Parathyroid adenoma (tissue), 2 donors: Measurements from ENCODE around the gene BPHL.

Experiments used
- H2AFZ ChIP-seq: fragments of 300-600 bp; sonication (generic); one replicate; pipeline ENCODE4 v1.7.0; 2017; ENCODE audit warnings: antibody characterized with exemption, mild to moderate bottlenecking
- H3K27ac ChIP-seq: fragments of 300-600 bp; sonication (generic); one replicate; pipeline ENCODE4 v1.7.0; 2017
- H3K27me3 ChIP-seq: fragments of 300-600 bp; sonication (generic); one replicate; pipeline ENCODE4 v1.7.0; 2017; ENCODE audit warnings: low read length; ENCODE audit not compliant: control insufficient read depth, insufficient read depth
- H3K36me3 ChIP-seq: fragments of 300-600 bp; sonication (generic); one replicate; pipeline ENCODE4 v1.7.0; 2017; ENCODE audit warnings: low read length; ENCODE audit not compliant: control insufficient read depth, insufficient read depth
- H3K4me1 ChIP-seq: fragments of 300-600 bp; sonication (generic); one replicate; pipeline ENCODE4 v1.7.0; 2017; ENCODE audit warnings: control low read depth
- H3K4me2 ChIP-seq: fragments of 300-600 bp; sonication (generic); one replicate; pipeline ENCODE4 v1.7.0; 2017; ENCODE audit warnings: low read length
- H3K4me3 ChIP-seq: fragments of 300-600 bp; sonication (generic); one replicate; pipeline ENCODE4 v1.7.0; 2017; ENCODE audit warnings: low read depth, low read length
- H3K79me2 ChIP-seq: fragments of 300-600 bp; sonication (generic); one replicate; pipeline ENCODE4 v1.7.0; 2017; ENCODE audit warnings: control low read depth
- H3K9ac ChIP-seq: fragments of 300-600 bp; sonication (generic); one replicate; pipeline ENCODE4 v1.7.0; 2017; ENCODE audit warnings: mild to moderate bottlenecking
- H3K9me3 ChIP-seq: fragments of 300-600 bp; sonication (generic); one replicate; pipeline ENCODE4 v1.7.0; 2017; ENCODE audit warnings: low read length; ENCODE audit not compliant: control insufficient read depth
- CTCF ChIP-seq: fragments of 300-600 bp; sonication (generic); IDR thresholded peaks from one replicate; pipeline ENCODE4 v1.7.0; 2017; ENCODE audit warnings: antibody characterized with exemption, mild to moderate bottlenecking
- donor health status: primary hyperparathyroidism.

The BPHL gene

GRCh38 chr6:3159805-3160781 is 41.6 kb downstream of the BPHL start:
- Histone ChIP-seq H2AFZ (no peak overlapping the region), H3K4me3 (no peak overlapping the region), H3K4me2 (no peak overlapping the region), H3K4me1 (no peaks in the 10 kb centered on the region), H3K9ac (no peak overlapping the region), H3K27me3 (no peaks in the 10 kb centered on the region), H3K79me2 (no peaks in the 10 kb centered on the region), H3K9me3 (no peaks in the 10 kb centered on the region), H3K27ac (no peak overlapping the region), H3K36me3 (no peaks in the 10 kb centered on the region)
- TF ChIP-seq CTCF: no peak

- H2AFZ ChIP-seq: no peak overlapping the region
- H3K4me1 ChIP-seq: no peaks in the 10 kb centered on the region
- TF ChIP-seq CTCF: no peak
- H3K27ac ChIP-seq: no peak overlapping the region
- H3K79me2 ChIP-seq: no peaks in the 10 kb centered on the region
- H3K4me2 ChIP-seq: no peak overlapping the region
- no peaks in the 10 kb centered on the region for H3K9me3 ChIP-seq
- no peak overlapping the region for H3K4me3 ChIP-seq
- no peaks in the 10 kb centered on the region for H3K27me3 ChIP-seq
- no peaks in the 10 kb centered on the region for H3K36me3 ChIP-seq
- H3K9ac ChIP-seq: no peak overlapping the region
These were observed 43.6 kb downstream of the BPHL start for GRCh38 chr6:3162067-3162497.

- Histone ChIP-seq H3K4me3 (peak overlapping the region; percentile 66), H3K27ac (peak overlapping the region; percentile 46), H3K36me3 (no peaks in the 10 kb centered on the region), H3K9me3 (no peaks in the 10 kb centered on the region), H3K79me2 (no peaks in the 10 kb centered on the region), H3K4me2 (peak overlapping the region; percentile 98), H3K9ac (no peak overlapping the region), H3K4me1 (no peaks in the 10 kb centered on the region), H3K27me3 (no peaks in the 10 kb centered on the region), H2AFZ (peak overlapping the region; percentile 86)
- TF ChIP-seq CTCF: no peak
These were observed 44.2 kb downstream of the BPHL start for GRCh38 chr6:3162565-3163247.

- Histone ChIP-seq H3K9ac (no peak overlapping the region), H2AFZ (peak overlapping the region; percentile 22), H3K27ac (no peak overlapping the region), H3K36me3 (no peaks in the 10 kb centered on the region), H3K9me3 (no peaks in the 10 kb centered on the region), H3K27me3 (no peaks in the 10 kb centered on the region), H3K4me2 (peak overlapping the region; percentile 37), H3K4me3 (peak overlapping the region; percentile 66), H3K79me2 (no peaks in the 10 kb centered on the region), H3K4me1 (no peaks in the 10 kb centered on the region)
- TF ChIP-seq CTCF: no peak
These were observed 44.7 kb downstream of the BPHL start for GRCh38 chr6:3163248-3163594.
